ENCODE results near the gene FBXO24. TPM values are rescaled to one million over a fixed set of nuclear protein-coding genes. Genes with fewer than 3 reads are reported as not detected.
A peak's percentile ranks its signal among the peaks of the same experiment; 100 is the strongest.

The FBXO24 gene
- total RNA-seq, 1 donor from 2014 or later, result 0.52 TPM

DNA sequence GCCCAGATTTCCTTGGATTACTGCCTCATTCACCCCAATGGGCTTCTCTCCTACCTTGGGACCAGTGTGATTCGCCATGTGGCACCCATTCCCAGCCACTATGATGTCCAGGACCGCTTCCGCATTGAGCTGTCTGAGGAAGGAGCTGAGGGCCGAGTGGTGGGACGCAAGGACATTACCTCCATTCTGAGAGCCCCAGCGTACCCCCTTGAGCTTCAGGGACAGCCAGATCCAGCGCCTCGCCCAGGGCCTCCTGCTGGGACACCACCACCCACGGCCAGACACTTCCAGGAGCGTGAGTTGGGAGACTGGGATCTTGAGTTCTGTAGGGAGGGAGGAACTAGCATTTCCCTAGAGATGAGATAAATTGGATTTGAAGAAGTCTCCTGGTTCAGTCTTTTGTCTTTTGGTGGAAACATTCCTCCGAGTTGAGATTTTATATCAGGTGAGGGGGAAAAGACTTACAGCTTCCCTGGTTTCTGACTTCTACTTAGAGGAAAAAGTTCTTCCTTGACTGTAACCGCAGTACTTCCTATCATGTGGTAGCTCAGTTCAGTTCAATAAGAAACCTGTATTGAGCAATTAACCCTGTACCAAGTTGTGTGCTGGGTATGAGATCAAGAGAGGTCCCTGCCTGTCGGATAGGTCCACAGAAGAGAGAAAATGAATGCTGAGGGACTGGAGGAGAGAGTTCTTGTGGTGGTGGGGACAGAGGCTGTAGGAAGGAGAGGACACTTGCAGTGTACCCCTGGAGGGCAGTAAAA is 27.5 kb downstream of the FBXO24 start:
- H3K79me2 ChIP-seq (ENCODE audit: insufficient read depth, low read length), result peaks cover 5% of the 10 kb centered on the region
- no peak overlapping the region for H2AFZ ChIP-seq (ENCODE audit: low read depth, low read length)
- H4K20me1 ChIP-seq (ENCODE audit: insufficient read depth, low read length), result peaks cover 4% of the 10 kb centered on the region
- TF ChIP-seq EZH2 (IDR thresholded peaks at IDR 0.05; ENCODE audit: insufficient read depth, low read length), result no peak
- TF ChIP-seq, protein P1, sequence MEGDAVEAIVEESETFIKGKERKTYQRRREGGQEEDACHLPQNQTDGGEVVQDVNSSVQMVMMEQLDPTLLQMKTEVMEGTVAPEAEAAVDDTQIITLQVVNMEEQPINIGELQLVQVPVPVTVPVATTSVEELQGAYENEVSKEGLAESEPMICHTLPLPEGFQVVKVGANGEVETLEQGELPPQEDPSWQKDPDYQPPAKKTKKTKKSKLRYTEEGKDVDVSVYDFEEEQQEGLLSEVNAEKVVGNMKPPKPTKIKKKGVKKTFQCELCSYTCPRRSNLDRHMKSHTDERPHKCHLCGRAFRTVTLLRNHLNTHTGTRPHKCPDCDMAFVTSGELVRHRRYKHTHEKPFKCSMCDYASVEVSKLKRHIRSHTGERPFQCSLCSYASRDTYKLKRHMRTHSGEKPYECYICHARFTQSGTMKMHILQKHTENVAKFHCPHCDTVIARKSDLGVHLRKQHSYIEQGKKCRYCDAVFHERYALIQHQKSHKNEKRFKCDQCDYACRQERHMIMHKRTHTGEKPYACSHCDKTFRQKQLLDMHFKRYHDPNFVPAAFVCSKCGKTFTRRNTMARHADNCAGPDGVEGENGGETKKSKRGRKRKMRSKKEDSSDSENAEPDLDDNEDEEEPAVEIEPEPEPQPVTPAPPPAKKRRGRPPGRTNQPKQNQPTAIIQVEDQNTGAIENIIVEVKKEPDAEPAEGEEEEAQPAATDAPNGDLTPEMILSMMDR (IDR thresholded peaks at IDR 0.05; ENCODE audit: insufficient read depth, low read depth, low read length), result no peak
- H3K27ac Mint-ChIP-seq (ENCODE audit: unreplicated experiment), result no peak overlapping the region
- no peaks in the 10 kb centered on the region for H3K27me3 ChIP-seq (ENCODE audit: insufficient read depth, low read length)
- H3K9me3 ChIP-seq (ENCODE audit: insufficient read depth, low read depth, low read length), result no peaks in the 10 kb centered on the region
- H3K4me1 ChIP-seq (ENCODE audit: insufficient read depth, low read length), result peaks cover 7% of the 10 kb centered on the region
- peak overlapping the region; percentile 81 for H3K4me3 Mint-ChIP-seq (ENCODE audit: unreplicated experiment)
- DNase-seq (ENCODE audit: low read depth), result no peak
- no peaks in the 10 kb centered on the region for H3K27me3 Mint-ChIP-seq (ENCODE audit: low read depth, unreplicated experiment)
- H3K4me2 ChIP-seq (ENCODE audit: low read length), result peak overlapping the region; percentile 85
- no peaks in the 10 kb centered on the region for H3K4me1 Mint-ChIP-seq (ENCODE audit: low read depth, unreplicated experiment)
- H3K36me3 ChIP-seq (ENCODE audit: insufficient read depth, low read length), result no peaks in the 10 kb centered on the region
- H3K27ac ChIP-seq (ENCODE audit: low read depth, low read length), result no peak overlapping the region
- H3K4me3 ChIP-seq (ENCODE audit: insufficient read depth, low read depth, low read length), result peak overlapping the region; percentile 72
- no peaks in the 10 kb centered on the region for H3K9me3 Mint-ChIP-seq (ENCODE audit: unreplicated experiment)
- FAIRE-seq, result no peak
- H3K36me3 Mint-ChIP-seq (ENCODE audit: low read depth, unreplicated experiment), result peaks cover 2% of the 10 kb centered on the region
- no peak overlapping the region for H3K9ac ChIP-seq (ENCODE audit: low read length)

DNA sequence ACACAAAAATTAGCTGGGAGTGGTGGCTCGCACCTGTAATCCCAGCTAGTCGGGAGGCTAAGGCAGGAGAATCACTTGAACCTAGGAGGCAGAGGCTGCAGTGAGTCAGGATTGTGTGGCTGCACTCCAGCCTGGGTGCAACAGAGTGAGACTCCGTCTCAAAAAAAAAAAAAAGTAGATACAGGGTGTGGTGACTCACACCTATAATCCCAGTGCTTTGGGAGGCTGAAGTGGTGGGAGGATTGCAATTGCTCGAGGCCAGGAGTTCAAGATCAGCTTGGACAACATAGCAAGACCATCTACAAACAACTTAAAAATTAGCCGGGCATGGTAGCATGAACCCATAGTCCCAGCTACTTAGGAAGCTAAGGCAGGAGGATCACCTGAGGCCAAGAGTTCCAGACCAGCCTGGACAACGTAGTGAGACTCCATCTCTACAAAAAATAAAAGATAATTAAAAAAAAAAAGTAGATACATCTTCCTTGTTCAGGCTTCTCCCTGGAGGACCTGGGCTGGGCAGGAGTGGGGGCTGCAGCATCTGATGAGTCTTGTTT is 28.3 kb downstream of the FBXO24 start:
- DNase-seq (ENCODE audit: low read depth), result no peak
- H3K9me3 Mint-ChIP-seq (ENCODE audit: unreplicated experiment), result no peaks in the 10 kb centered on the region
- Histone ChIP-seq H4K20me1 (ENCODE audit: insufficient read depth, low read length) (peaks cover 4% of the 10 kb centered on the region), H3K27me3 (ENCODE audit: insufficient read depth, low read length) (no peaks in the 10 kb centered on the region), H3K4me1 (ENCODE audit: insufficient read depth, low read length) (peaks cover 7% of the 10 kb centered on the region), H3K79me2 (ENCODE audit: insufficient read depth, low read length) (peaks cover 5% of the 10 kb centered on the region), H3K9me3 (ENCODE audit: insufficient read depth, low read depth, low read length) (no peaks in the 10 kb centered on the region), H3K4me3 (ENCODE audit: insufficient read depth, low read depth, low read length) (no peak overlapping the region), H3K4me2 (ENCODE audit: low read length) (no peak overlapping the region), H3K27ac (ENCODE audit: low read depth, low read length) (no peak overlapping the region), H3K36me3 (ENCODE audit: insufficient read depth, low read length) (no peaks in the 10 kb centered on the region), H3K9ac (ENCODE audit: low read length) (no peak overlapping the region), H2AFZ (ENCODE audit: low read depth, low read length) (no peak overlapping the region)
- no peaks in the 10 kb centered on the region for H3K27me3 Mint-ChIP-seq (ENCODE audit: low read depth, unreplicated experiment)
- peaks cover 2% of the 10 kb centered on the region for H3K36me3 Mint-ChIP-seq (ENCODE audit: low read depth, unreplicated experiment)
- FAIRE-seq, result no peak
- H3K4me1 Mint-ChIP-seq (ENCODE audit: low read depth, unreplicated experiment), result no peaks in the 10 kb centered on the region
- no peak overlapping the region for H3K27ac Mint-ChIP-seq (ENCODE audit: unreplicated experiment)
- TF ChIP-seq, protein P1 (IDR thresholded peaks at IDR 0.05; ENCODE audit: insufficient read depth, low read depth, low read length), result no peak
- TF ChIP-seq EZH2 (IDR thresholded peaks at IDR 0.05; ENCODE audit: insufficient read depth, low read length), result no peak
- H3K4me3 Mint-ChIP-seq (ENCODE audit: unreplicated experiment), result no peak overlapping the region

DNA sequence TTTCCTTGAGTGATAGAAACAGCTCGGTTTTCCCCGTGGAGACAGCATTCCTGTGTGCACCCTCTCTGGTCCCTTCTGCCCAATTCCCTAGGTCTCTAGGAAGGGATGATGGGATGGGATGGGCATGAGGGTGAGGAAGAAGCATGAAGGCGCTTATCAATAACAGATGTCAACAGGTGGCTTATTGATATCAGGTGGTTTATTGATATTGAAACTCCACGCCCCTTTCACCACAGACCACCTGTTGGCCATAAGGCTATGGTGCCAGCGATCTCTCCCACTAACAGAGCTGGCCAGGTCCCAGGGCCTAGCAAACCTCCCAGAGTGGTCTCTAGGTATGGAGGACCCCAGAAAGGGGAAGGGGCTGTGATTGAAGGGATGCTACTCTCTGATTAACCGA is 34.1 kb downstream of the FBXO24 start:
- FAIRE-seq (no peak), DNase-seq (ENCODE audit: low read depth) (no peak)
- Mint-ChIP-seq H3K36me3 (ENCODE audit: low read depth, unreplicated experiment) (peaks cover 10% of the 10 kb centered on the region), H3K9me3 (ENCODE audit: unreplicated experiment) (no peaks in the 10 kb centered on the region), H3K4me3 (ENCODE audit: unreplicated experiment) (no peak overlapping the region), H3K4me1 (ENCODE audit: low read depth, unreplicated experiment) (no peaks in the 10 kb centered on the region), H3K27me3 (ENCODE audit: low read depth, unreplicated experiment) (peaks cover 15% of the 10 kb centered on the region), H3K27ac (ENCODE audit: unreplicated experiment) (no peak overlapping the region)
- H3K27me3 ChIP-seq (ENCODE audit: insufficient read depth, low read length), result no peaks in the 10 kb centered on the region
- no peaks in the 10 kb centered on the region for H3K79me2 ChIP-seq (ENCODE audit: insufficient read depth, low read length)
- no peak overlapping the region for H3K9ac ChIP-seq (ENCODE audit: low read length)
- no peaks in the 10 kb centered on the region for H3K4me1 ChIP-seq (ENCODE audit: insufficient read depth, low read length)
- H3K27ac ChIP-seq (ENCODE audit: low read depth, low read length), result no peak overlapping the region
- no peaks in the 10 kb centered on the region for H3K9me3 ChIP-seq (ENCODE audit: insufficient read depth, low read depth, low read length)
- H2AFZ ChIP-seq (ENCODE audit: low read depth, low read length), result no peak overlapping the region
- H4K20me1 ChIP-seq (ENCODE audit: insufficient read depth, low read length), result no peaks in the 10 kb centered on the region
- H3K36me3 ChIP-seq (ENCODE audit: insufficient read depth, low read length), result no peaks in the 10 kb centered on the region
- TF ChIP-seq EZH2 (IDR thresholded peaks at IDR 0.05; ENCODE audit: insufficient read depth, low read length), result no peak
- TF ChIP-seq, protein P1 (IDR thresholded peaks at IDR 0.05; ENCODE audit: insufficient read depth, low read depth, low read length), result no peak
- H3K4me3 ChIP-seq (ENCODE audit: insufficient read depth, low read depth, low read length), result no peak overlapping the region
- H3K4me2 ChIP-seq (ENCODE audit: low read length), result no peak overlapping the region
